K562 (cell line): Measurements from ENCODE around the gene TBXAS1. TPM values are rescaled to one million over a fixed set of nuclear protein-coding genes. Genes with fewer than 3 reads are reported as not detected.

Experiments used
- ATAC-seq: fragments of 200-7000 bp; cut with Tn5 transposase; 3 replicates; pipeline ENCODE4 v1.9.1; 2020; ENCODE audit warnings: moderate library complexity
- BruUV-seq: library from RNA; stranded (reverse); fragments of 400-500 nt; replicated peaks from 2 replicates; lab custom pipeline; 2021; lab: Mats Ljungman, UMichigan
- CTCF ChIA-PET: fragments of 300-600 bp; formaldehyde crosslinking; extraction: SDS; loops from one replicate; lab custom pipeline; 2021; ENCODE audit warnings: low intra/inter-chr PET ratio; lab: Yijun Ruan, JAX
- POLR2A ChIA-PET: fragments of 300-600, 350-650 bp; sonication (Branson Sonifier 250); formaldehyde crosslinking; extraction: SDS; loops from one replicate; lab custom pipeline; 2021; ENCODE audit warnings: antibody characterized with exemption, inconsistent platforms; lab: Yijun Ruan, JAX
- DNase-seq, 4 experiments: peaks; one replicate each; pipeline versions ENCODE4 v3.0.0 to v3.0.0-alpha.2; 2011 to 2018; ENCODE audit warnings: low spot score in 3 of 4, mixed read lengths in 3 of 4; ENCODE audit errors: extremely low read depth in 1 of 4
- FAIRE-seq: peaks from 2 replicates; lab custom pipeline; 2011; peaks lifted over from hg19 to GRCh38; lab: Jason Lieb, UNC
- H2AFZ ChIP-seq: 2 replicates; pipeline ENCODE4 v1.6.0; 2011; ENCODE audit warnings: low read depth, low read length, control low read depth, inconsistent platforms
- H3K27ac ChIP-seq: fragments of 200-600 bp; 3 replicates; pipeline ENCODE4 v1.8.0; 2011; ENCODE audit warnings: low read depth, mild to moderate bottlenecking, control low read depth, inconsistent platforms, low read length, moderate library complexity, mixed read lengths; ENCODE audit errors: extremely low read depth
- H3K27me3 ChIP-seq, 2 experiments: fragments of 300-600 bp in 1 of 2; 2 replicates in 1 of 2; 3 replicates in 1 of 2; pipeline versions ENCODE4 v1.6.0 to v1.8.0; 2011; ENCODE audit warnings: inconsistent platforms in 2 of 2, low read length in 2 of 2, mild to moderate bottlenecking in 1 of 2, mixed read lengths in 1 of 2, moderate library complexity in 1 of 2; ENCODE audit not compliant: control insufficient read depth in 2 of 2, insufficient read depth in 2 of 2
- H3K36me3 ChIP-seq: fragments of 300-600 bp; 3 replicates; pipeline ENCODE4 v1.8.0; 2011; ENCODE audit warnings: mild to moderate bottlenecking, low read length, inconsistent platforms; ENCODE audit not compliant: control insufficient read depth, insufficient read depth
- H3K4me1 ChIP-seq, 2 experiments: fragments of 200-600 bp in 1 of 2; replicated peaks in 1 of 2; 2 replicates in 1 of 2; 3 replicates in 1 of 2; pipeline versions ENCODE4 v1.5.1 to v1.8.0; 2011; ENCODE audit warnings: inconsistent platforms in 2 of 2, low read length in 2 of 2, mild to moderate bottlenecking in 1 of 2, mixed read lengths in 1 of 2, moderate library complexity in 1 of 2; ENCODE audit not compliant: control insufficient read depth in 2 of 2, insufficient read depth in 2 of 2
- H3K4me2 ChIP-seq: 2 replicates; pipeline ENCODE4 v1.6.1; 2011; ENCODE audit warnings: low read length, control low read depth, inconsistent platforms, mixed read lengths; ENCODE audit not compliant: insufficient read depth
- H3K4me3 ChIP-seq: fragments of 200-600 bp; sonication (generic), shearing (Covaris generic); 2 replicates; pipeline ENCODE4 v1.5.1; 2016; ENCODE audit warnings: control low read depth, inconsistent platforms
- H3K79me2 ChIP-seq: fragments of 200-600 bp; 3 replicates; pipeline ENCODE4 v1.8.0; 2011; ENCODE audit warnings: low read length, inconsistent platforms; ENCODE audit not compliant: control insufficient read depth, insufficient read depth
- H3K9ac ChIP-seq, 2 experiments: 2 replicates each; pipeline versions ENCODE4 v1.6.0 to v1.6.1; 2011; ENCODE audit warnings: low read depth in 2 of 2, low read length in 2 of 2, control low read depth in 1 of 2, inconsistent platforms in 1 of 2, mild to moderate bottlenecking in 1 of 2, mixed read lengths in 1 of 2; ENCODE audit not compliant: insufficient read depth in 1 of 2
- H3K9me1 ChIP-seq: one replicate; pipeline ENCODE4 v1.6.0; 2011; ENCODE audit warnings: inconsistent platforms, mild to moderate bottlenecking, low read length, moderate library complexity; ENCODE audit not compliant: control insufficient read depth, insufficient read depth
- H3K9me3 ChIP-seq: replicated peaks from 2 replicates; pipeline ENCODE4 v1.5.1; 2011; ENCODE audit warnings: low read depth, low read length, inconsistent platforms; ENCODE audit not compliant: control insufficient read depth, insufficient read depth
- H4K20me1 ChIP-seq: replicated peaks from 2 replicates; pipeline ENCODE4 v1.6.1; 2011; ENCODE audit warnings: low read length, inconsistent platforms, mixed read lengths; ENCODE audit not compliant: control insufficient read depth, insufficient read depth
- ATF6 ChIP-seq: sonication (generic); formaldehyde crosslinking; IDR thresholded peaks from 2 replicates; pipeline ENCODE4 v1.4.0; 2020; ENCODE audit warnings: mild to moderate bottlenecking, missing genetic modification reagents
- BCL6 ChIP-seq: fragments of 250-450 bp; sonication (Bioruptor Pico); IDR thresholded peaks from 2 replicates; pipeline ENCODE4 v1.4.0; 2020
- CEBPG ChIP-seq, 3 experiments: fragments of 200-800 bp in 1 of 3; sonication (Bioruptor generic) in 1 of 3; sonication (generic) in 1 of 3; formaldehyde crosslinking in 1 of 3; IDR thresholded peaks in 2 of 3; conservative IDR thresholded peaks in 1 of 3; 2 replicates each; pipeline versions ENCODE4 v1.6.1 to v1.8.0; 2016 to 2022; ENCODE audit warnings: missing compliant biosample characterization in 2 of 3, missing genetic modification characterization in 2 of 3, mild to moderate bottlenecking in 1 of 3, missing genetic modification reagents in 1 of 3
- HMG20B ChIP-seq: fragments of 250-450 bp; sonication (Bioruptor Pico); IDR thresholded peaks from 2 replicates; pipeline ENCODE4 v1.5.0; 2021; ENCODE audit warnings: mild to moderate bottlenecking
- IRF1 ChIP-seq: sonication (generic); formaldehyde crosslinking; IDR thresholded peaks from 2 replicates; pipeline ENCODE4 v1.8.0; 2022; ENCODE audit warnings: missing genetic modification reagents, mild to moderate bottlenecking, borderline replicate concordance
- NFIC ChIP-seq: fragments of 450-650 bp; IDR thresholded peaks from 2 replicates; pipeline ENCODE4 v1.6.1; 2017; ENCODE audit warnings: mild to moderate bottlenecking, inconsistent platforms
- PTRF ChIP-seq: fragments of 450-650 bp; IDR thresholded peaks from 2 replicates; pipeline ENCODE4 v1.6.1; 2016; ENCODE audit warnings: mild to moderate bottlenecking, missing genetic modification characterization, missing compliant biosample characterization
- RNF2 ChIP-seq: sonication (generic); IDR thresholded peaks from 2 replicates; pipeline ENCODE4 v1.6.1; 2016
- TCF7 ChIP-seq: sonication (generic); IDR thresholded peaks from 2 replicates; pipeline ENCODE4 v1.6.1; 2016; ENCODE audit warnings: antibody characterized with exemption, borderline replicate concordance
- ZMIZ1 ChIP-seq, 2 experiments: fragments of 150-350 bp in 1 of 2; IDR thresholded peaks; 2 replicates each; pipeline ENCODE4 v1.6.1; 2012 to 2016; ENCODE audit warnings: low read depth in 2 of 2, low read length in 2 of 2, mild to moderate bottlenecking in 1 of 2, moderate library complexity in 1 of 2
- ZNF143 ChIP-seq: sonication (generic); formaldehyde crosslinking; IDR thresholded peaks from 2 replicates; pipeline ENCODE4 v1.9.0; 2022; ENCODE audit warnings: mild to moderate bottlenecking, missing genetic modification reagents
- ZNF586 ChIP-seq: fragments of 450-650 bp; formaldehyde crosslinking; conservative IDR thresholded peaks from 2 replicates; pipeline ENCODE4 v1.4.0; 2020; ENCODE audit warnings: mild to moderate bottlenecking, moderate library complexity
- ZNF740 ChIP-seq, 3 experiments: fragments of 200-800 bp in 1 of 3; sonication (Bioruptor generic) in 1 of 3; sonication (generic) in 1 of 3; formaldehyde crosslinking in 1 of 3; IDR thresholded peaks; 2 replicates each; pipeline versions ENCODE4 v1.6.1 to v1.8.0; 2016 to 2022; ENCODE audit warnings: mild to moderate bottlenecking in 2 of 3, missing compliant biosample characterization in 2 of 3, missing genetic modification characterization in 2 of 3, missing genetic modification reagents in 1 of 3
- WGBS: fragments of 100-300 bp; shearing (Covaris generic); methylation state at CpG from one replicate; pipeline ENCODE4 v1.1.6; 2016; ENCODE audit warnings: low coverage, mixed read lengths; ENCODE audit not compliant: insufficient coverage; ENCODE audit errors: missing lambda C conversion rate; 5-methylcytosine and 5-hydroxymethylcytosine counted together
- in situ Hi-C: fragments of 300-500 bp; cut with MboI; formaldehyde crosslinking; loops from 4 replicates; pipeline ENCODE4 v1.15.0; 2018; ENCODE audit warnings: inconsistent platforms, mixed read lengths
- intact Hi-C: fragments of 100-400 bp; cut with micrococcal nuclease; formaldehyde crosslinking; loops from 2 replicates; pipeline ENCODE4 v1.14.2; 2022
- polyA plus RNA-seq, 8 experiments: library from polyadenylated mRNA; depleted of rRNA in 4 of 8; stranded (reverse) in 5 of 8; unstranded in 3 of 8; fragments of >200 nt; fragmentation: Nextera tagmentation in 2 of 8; fragmentation: Illumina TruSeq in 1 of 8; extraction: Ambion mirVana in 2 of 8; extraction: Trizol in 1 of 8; gene quantifications; 2 replicates each; pipeline versions ENCODE4 v1.2.1 to v1.2.3, GENCODE V29; 2011 to 2014; ENCODE audit warnings: inconsistent platforms in 1 of 8, missing spikeins in 1 of 8
- total RNA-seq, 7 experiments: library from RNA; depleted of rRNA in 6 of 7; stranded (reverse); fragments of >200 nt in 6 of 7; fragmentation: Illumina TruSeq in 2 of 7; extraction: Trizol in 2 of 7; gene quantifications; 2 replicates each; pipeline versions ENCODE4 v1.2.1 to v1.2.3, GENCODE V29; 2011 to 2021; ENCODE audit warnings: low replicate concordance in 1 of 7

TBXAS1 gene
- total and polyA plus RNA-seq, 9 of the 15 experiments (the other 6 are each of a cell fraction or from before 2014, with no cell fraction given) = 1.1 to 8.3 (median 1.9) TPM

GRCh38 chr7:139867847-139868246 is 38.8 kb downstream of the TBXAS1 start (continued):
- no peak for TF ChIP-seq ZMIZ1 (IDR thresholded peaks at IDR 0.05; ENCODE audit: low read depth in 2 of 2, low read length in 2 of 2)
- TF ChIP-seq ZNF143 (CRISPR knock-in tag) = no peak
- no peak for TF ChIP-seq TCF7
- no peak for TF ChIP-seq RNF2
- TF ChIP-seq IRF1 (CRISPR knock-in tag) = no peak
- TF ChIP-seq PTRF = no peak
- no peak for TF ChIP-seq ZNF586 (CRISPR knock-in tag)
- TF ChIP-seq, all 486 proteins: peak for 0

- Histone ChIP-seq H3K36me3 (no peaks in the 10 kb centered on the region), H2AFZ (no peak overlapping the region), H3K27me3 (no peaks in the 10 kb centered on the region), H3K4me1 (no peaks in the 10 kb centered on the region; a peak in 1 of 5 replicates), H3K9me1 (no peaks in the 10 kb centered on the region), H4K20me1 (no peaks in the 10 kb centered on the region), H3K9ac (no peak overlapping the region), H3K27ac (no peak overlapping the region), H3K4me3 (no peak overlapping the region), H3K9me3 (no peaks in the 10 kb centered on the region), H3K4me2 (no peak overlapping the region), H3K79me2 (no peaks in the 10 kb centered on the region)
- in situ Hi-C loops (no loop called here), intact Hi-C loops (no loop called here)
- WGBS = 6% methylated on average over 2 of the region's 2 CpGs
- FAIRE-seq (no peak), DNase-seq (no peak), ATAC-seq (no peak)
- ChIA-PET CTCF (no interaction called here), POLR2A (interaction anchor here (0.7 kb wide), 1 partner anchor 692 kb away, joined by 3 read pairs; no protein-coding TSS in a partner anchor)
- no peak for TF ChIP-seq HMG20B (CRISPR knock-in tag)
- no peak for TF ChIP-seq ZNF740 (CRISPR knock-in tag; IDR thresholded peaks at IDR 0.05)
- no peak for TF ChIP-seq ZNF740 (tag; IDR thresholded peaks at IDR 0.05)
- peak; percentile 55 for TF ChIP-seq NFIC
- no peak for TF ChIP-seq BCL6 (CRISPR knock-in tag)
- TF ChIP-seq ATF6 (CRISPR knock-in tag) = no peak
- TF ChIP-seq CEBPG (CRISPR knock-in tag; IDR thresholded peaks at IDR 0.05) = no peak
- TF ChIP-seq CEBPG (tag; conservative IDR thresholded peaks at IDR 0.05 in 1 of 2, IDR thresholded peaks at IDR 0.05 in 1 of 2) = peak; percentile 29 to 45; a peak in 2 of 4 replicates
- BruUV-seq = no TSS peak
Measured at GRCh38 chr7:139869886-139870285, 40.8 kb downstream of the TBXAS1 start.
